HG02981 (cell line): ENCODE data around the gene FNDC11.

Source experiments
- ATAC-seq: cut with Tn5 transposase; IDR thresholded peaks from one replicate; pipeline ENCODE4 v1.9.1; 2021; ENCODE audit warnings: mild to moderate bottlenecking, moderate library complexity; ENCODE audit not compliant: unreplicated experiment

FNDC11 gene

DNA sequence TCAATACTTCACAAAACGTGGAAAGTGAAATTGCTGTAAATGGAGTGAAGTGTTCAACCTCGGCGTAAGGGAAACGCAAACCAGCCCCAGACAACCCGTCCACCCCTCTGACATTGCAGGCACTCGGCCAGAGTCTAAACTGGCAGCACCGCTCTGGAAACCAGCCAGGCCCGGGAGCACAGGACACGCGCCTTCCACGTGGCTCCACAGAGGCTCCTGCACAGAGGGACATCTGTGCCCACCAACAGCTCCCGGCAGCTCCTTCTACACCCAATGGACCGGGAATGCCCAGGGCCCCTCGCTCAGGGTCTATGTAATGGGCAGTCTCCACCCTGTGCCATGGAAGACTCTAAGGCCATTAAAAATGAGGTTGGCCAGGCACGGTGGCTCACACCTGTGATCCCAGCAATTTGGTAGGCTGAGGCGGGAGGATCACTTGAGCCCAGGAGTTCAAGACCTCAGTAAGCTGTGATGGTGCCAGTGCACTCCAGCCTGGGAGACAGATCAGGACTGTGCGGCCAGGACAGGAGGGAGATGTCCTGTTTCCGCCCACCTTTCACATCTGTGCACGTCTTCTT, 23.4 kb downstream of the FNDC11 start:
- no peak for ATAC-seq

GRCh38 chr20:63578224-63579016, 24.5 kb downstream of the FNDC11 start:
- ATAC-seq, result no peak

- no peak for ATAC-seq
Observed at GRCh38 chr20:63579017-63579694, 25.2 kb downstream of the FNDC11 start.

- no peak for ATAC-seq
Observed at GRCh38 chr20:63580796-63581461, 27.0 kb downstream of the FNDC11 start.

DNA sequence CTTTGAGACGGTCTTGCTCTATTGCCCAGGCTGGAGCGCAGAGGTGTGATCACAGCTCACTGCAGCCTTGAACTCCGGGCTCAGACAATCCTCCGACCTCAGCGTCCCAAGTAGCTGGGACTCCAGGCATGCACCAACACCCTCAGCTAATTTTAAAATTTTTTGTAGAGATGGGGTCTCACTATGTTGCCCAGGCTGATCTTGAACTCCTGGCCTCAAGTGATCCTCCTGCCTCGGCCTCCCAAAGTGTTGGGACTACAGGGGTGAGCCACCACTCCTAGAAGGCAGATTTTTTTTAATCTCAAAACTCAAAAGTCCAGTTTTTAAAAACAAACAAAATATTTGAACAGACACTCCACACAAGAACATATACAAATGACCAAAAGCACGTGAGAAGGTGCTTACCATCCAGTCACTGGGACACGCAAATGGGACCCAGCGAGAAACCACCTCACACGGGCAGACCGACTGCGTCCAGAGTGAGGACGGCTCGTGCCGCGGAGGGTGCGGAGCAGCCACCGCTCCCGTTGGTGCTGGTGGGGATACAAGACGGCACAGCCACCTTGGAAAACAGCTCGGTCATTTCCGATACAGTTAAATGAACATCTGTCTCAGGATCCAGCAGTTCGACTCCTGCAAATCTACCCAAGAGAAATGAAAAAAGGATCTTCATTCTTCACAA, 28.6 kb downstream of the FNDC11 start:
- no peak for ATAC-seq

DNA sequence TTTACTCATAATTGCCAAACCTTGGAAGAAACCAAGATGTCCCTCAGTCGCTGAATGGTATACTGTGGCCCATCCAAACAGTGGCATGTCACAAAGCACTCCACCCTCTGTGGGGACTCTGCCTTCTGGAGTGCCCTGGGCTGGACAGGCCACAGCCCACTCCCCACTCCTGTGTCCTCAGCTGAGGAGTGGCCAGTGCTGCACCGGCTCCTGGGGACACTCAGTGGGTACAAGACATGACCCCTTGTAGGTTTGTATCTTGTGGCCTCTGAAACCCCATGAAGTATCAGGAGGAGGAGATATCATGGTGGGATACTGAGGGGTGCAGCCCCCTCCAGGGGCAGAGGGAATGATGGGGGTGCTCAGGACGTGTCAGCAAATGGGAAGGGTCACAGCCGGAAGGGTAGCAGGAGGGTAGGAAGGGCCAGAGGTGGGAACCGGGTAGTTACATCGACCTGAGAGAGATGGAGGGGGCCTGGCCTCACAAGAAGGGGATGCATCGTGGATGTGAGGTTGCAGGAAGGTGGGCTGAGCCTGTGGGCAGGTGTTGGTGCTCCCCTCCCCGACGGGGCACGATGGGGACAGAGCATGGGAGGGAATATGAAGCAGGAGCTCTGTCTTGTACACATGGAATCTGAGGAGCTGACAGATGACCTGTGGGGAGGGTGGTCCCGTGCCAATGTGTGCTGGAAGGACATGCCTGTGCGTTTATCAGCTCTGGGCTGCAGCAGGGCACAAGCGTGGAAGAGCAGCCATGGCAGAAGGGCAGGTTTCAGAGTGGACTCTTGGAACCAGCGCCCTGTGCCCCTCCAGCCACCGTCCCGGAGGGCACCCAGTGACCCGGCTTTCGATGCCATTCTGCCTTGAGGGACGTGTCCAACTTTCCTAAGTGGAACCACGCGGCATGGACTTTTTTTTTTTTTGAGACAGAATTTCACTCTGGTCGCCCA, 31.9 kb downstream of the FNDC11 start:
- ATAC-seq, result no peak

- no peak for ATAC-seq
Observed at GRCh38 chr20:63586797-63587196, 32.8 kb downstream of the FNDC11 start.

GRCh38 chr20:63587256-63587655, 33.3 kb downstream of the FNDC11 start:
- no peak for ATAC-seq

DNA sequence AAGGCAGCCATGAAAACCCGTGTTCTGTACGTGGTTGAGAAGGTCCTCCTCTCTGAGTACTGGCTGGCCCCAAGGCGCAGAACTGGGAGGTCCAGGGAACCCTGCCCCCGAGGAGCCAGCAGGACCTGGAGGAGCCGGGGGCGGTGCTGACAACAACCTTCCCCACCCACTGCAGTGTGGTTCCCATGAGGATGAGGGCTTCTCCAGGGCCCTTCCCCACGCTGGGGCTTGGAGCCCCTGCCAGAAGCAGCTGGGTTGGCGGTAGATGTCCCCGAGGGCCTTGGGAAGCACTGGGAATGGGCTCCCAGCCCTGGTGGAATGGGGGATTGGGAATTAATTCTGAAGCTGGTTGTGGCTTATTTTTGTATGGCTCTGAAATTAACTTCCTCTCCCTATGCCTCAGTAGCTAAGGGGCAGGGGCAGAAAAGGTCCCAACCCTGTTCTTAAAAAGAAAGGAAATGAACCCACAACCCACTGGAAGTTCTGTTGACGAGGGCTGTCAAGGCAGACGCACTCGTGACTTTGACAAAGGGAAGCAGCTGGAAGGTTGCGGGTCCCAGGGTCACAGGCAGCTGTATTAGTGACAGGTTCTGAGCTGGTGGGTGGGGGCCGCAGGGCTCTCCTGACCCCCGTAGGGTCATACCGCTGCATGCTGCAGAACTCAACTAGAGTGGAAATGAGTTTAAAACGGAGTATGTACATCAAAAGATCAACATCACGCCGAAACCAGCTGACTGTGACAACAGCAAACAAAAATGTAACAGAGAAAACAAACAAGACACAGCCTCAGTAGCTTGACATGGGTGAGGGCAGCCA, 34.0 kb downstream of the FNDC11 start:
- no peak for ATAC-seq

- no peak for ATAC-seq
Observed at GRCh38 chr20:63588641-63589041, 34.7 kb downstream of the FNDC11 start.

DNA sequence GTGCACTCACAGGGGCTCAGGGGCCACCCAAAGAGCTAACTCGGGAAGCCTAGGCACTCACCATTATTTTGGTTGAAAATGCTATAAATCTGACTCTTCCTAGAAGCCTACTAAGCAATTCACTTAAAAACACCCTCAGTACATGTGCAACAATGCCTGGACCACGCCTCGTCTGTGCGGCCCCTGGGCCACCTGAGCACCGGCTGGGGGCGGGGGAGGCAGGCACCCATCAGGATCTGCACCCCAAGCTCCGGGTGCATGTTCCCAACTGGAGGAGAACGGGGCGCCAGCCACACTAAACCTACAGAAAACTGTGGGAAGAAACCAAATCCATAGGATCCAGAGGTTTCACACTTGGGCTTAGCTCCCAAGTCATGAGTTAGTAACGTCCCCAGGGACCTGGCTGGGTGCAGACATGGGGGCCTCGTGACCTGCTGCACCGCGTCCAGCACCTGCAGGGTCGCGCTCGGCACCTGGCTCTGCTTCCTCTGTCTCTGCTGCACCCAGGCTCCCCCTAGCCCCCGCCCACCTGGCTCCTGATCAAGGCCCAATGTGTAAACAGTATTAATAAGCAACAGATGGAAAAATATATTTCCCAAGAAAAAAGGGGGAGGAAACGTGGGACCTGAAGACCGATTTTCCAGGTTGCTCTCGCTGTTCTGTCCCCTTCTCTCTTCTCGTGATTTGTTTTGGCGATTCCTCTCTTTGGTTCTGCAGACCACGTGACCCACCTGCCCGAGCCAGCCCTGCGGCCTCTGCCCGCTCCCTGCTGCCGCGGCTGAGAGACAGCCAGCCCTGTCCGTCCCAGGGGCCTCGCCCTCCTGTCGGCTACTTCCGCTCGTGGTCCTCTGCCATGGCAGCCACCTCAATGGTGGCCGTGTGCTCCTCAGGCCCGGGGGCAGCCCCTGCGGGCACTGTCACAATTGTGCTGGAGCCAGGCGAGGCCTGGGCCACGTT, 35.6 kb downstream of the FNDC11 start:
- ATAC-seq, result no peak

DNA sequence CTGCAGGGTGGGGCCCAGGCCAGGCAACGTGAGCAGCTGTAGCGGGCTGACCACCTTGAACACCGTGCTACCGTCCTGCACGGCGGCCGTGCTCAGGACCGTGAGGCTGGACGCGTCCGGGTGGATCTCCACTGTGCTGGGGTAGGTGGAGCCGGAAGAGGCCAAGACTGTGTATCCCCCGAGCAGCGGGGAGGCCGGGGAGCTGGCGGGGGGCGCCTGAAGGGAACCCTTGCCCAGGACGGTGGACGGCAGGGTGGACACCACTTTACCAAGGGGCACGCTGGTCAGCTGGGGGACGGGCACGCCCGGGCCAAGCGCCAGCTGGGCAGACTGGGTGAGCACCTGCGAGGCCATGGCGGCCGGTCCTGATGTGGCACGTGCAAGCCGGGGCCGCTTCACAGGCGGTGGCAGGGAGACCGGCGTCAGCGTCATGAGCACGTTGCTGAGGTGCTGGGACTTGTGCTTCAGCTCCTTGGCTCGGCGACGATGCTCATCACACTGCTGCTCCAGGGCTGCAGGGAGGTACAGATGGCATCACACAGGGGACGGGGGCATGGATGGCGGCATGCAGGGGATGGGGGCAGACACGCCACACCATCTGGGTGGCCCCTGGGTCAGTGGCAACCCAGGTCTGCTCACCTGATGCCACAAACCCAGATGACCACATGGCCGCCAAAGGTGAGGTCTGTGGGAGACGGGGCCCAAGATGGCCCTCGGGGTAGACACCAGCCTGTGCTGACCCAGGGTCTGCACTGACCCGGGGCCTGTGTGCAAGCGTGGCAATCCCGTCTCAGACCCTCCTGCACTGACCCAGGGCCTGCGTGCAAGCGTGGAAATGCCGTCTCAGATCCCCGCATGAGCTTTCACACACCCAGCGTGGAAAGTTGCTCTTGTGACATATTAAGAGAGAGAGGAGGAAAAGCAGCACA, 36.5 kb downstream of the FNDC11 start:
- no peak for ATAC-seq

GRCh38 chr20:63591147-63591533, 37.2 kb downstream of the FNDC11 start:
- no peak for ATAC-seq

DNA sequence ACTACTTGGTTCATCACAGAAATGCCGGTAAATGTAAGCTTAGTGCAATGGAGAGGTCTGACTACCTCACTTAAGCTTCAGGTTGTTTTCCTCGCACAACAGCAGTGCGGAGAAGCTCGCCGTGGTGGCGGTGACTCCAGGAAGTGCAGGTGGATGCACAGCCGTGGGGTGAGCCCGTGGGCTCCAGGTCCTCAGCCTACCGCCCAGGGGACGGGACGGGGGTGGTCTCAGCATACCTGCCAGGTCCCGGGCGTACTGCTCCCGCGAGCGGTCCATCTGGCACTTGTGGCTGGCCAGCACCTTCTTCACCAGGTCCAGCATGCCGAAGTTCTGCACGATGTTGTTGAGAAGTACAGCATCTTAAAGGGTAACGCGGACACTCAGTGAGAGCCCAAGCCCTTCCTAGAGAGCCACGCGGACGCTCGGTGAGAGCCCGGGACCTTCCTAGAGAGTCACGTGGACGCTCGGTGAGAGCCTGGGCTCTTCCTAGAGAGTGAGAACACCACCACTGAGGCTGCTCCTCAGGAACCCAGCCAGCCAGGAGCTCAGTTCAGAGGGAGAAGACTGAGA, 37.9 kb downstream of the FNDC11 start:
- ATAC-seq, result no peak

DNA sequence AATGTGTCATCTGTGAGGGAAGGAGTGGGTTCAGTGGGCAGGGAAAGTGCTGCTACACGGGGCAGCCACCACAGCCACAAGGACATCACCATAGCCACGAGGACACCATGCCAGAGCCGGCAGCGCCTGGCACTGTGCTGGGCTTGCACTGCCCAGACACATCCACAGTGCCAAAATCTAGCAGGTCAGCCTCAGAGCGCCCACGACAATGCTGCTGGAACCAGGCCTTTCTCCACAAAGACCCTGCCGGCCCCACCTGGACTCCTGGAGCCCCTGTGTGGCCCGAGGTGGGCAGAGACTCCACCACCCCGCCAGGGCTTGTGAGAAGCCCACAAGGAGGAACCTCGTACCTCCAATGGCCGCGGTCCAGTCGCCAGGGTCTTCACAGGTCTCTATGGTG, 38.7 kb downstream of the FNDC11 start:
- no peak for ATAC-seq

GRCh38 chr20:63594043-63594561, 40.1 kb downstream of the FNDC11 start:
- no peak for ATAC-seq
